PC-9 (cell line): ENCODE measurements around the gene KPNA6.

Source experiments
- CTCF ChIP-seq: fragments of 200-600 bp; sonication (generic); conservative IDR thresholded peaks from 2 replicates; pipeline ENCODE4 v1.6.1; 2017; ENCODE audit warnings: mixed run types, antibody characterized with exemption, mild to moderate bottlenecking, moderate library complexity
- EZH2 ChIP-seq: fragments of 200-600 bp; sonication (generic); IDR thresholded peaks from 2 replicates; pipeline ENCODE4 v1.8.0; 2017; ENCODE audit warnings: antibody characterized with exemption, low read depth

- TF ChIP-seq CTCF (no peak), EZH2 (no peak)
These were observed 89.2 kb downstream of the KPNA6 start for GRCh38 chr1:32197074-32197473.
